Neutrophil (primary cell): ENCODE data around the gene AKT1.
"Not testable (repeated sequence)": the region's sequence is repeated elsewhere in the genome, so short reads cannot be mapped to it uniquely, and the experiment has no call there.

ENCODE experiments used
- H3K27ac ChIP-seq: fragments of 200-600 bp; sonication (generic); 2 replicates; pipeline ENCODE4 v1.5.1; 2016; ENCODE audit warnings: mild to moderate bottlenecking, moderate library complexity
- H3K27me3 ChIP-seq: fragments of 200-600 bp; sonication (generic); 2 replicates; pipeline ENCODE4 v1.6.0; 2016; ENCODE audit warnings: mild to moderate bottlenecking
- H3K36me3 ChIP-seq: fragments of 200-600 bp; sonication (generic); 2 replicates; pipeline ENCODE4 v1.5.1; 2017
- H3K4me1 ChIP-seq, 2 experiments: fragments of 200-600 bp in 1 of 2; sonication (generic) in 1 of 2; 1 replicate in 1 of 2; 2 replicates in 1 of 2; pipeline versions ENCODE4 v1.5.1 to v1.6.1; 2013 to 2016; ENCODE audit warnings: low read depth in 1 of 2, low read length in 1 of 2, mild to moderate bottlenecking in 1 of 2, moderate library complexity in 1 of 2; ENCODE audit not compliant: control insufficient read depth in 1 of 2, insufficient read depth in 1 of 2
- H3K4me3 ChIP-seq, 2 experiments: fragments of 200-600 bp in 1 of 2; sonication (generic) in 1 of 2; 1 replicate in 1 of 2; 2 replicates in 1 of 2; pipeline ENCODE4 v1.5.1; 2013 to 2016; ENCODE audit warnings: low read depth in 1 of 2, low read length in 1 of 2, mild to moderate bottlenecking in 1 of 2, moderate library complexity in 1 of 2
- H3K9me3 ChIP-seq: fragments of 200-600 bp; sonication (generic); 2 replicates; pipeline ENCODE4 v1.5.1; 2016
- CTCF ChIP-seq: fragments of 200-600 bp; sonication (generic); IDR thresholded peaks from 2 replicates; pipeline ENCODE4 v1.5.1; 2016; ENCODE audit warnings: antibody characterized with exemption

AKT1 gene

GRCh38 chr14:104731320-104732294 is 63.9 kb downstream of the AKT1 start:
- Histone ChIP-seq H3K27ac (no peak overlapping the region), H3K27me3 (peaks cover 7% of the 10 kb centered on the region), H3K36me3 (no peaks in the 10 kb centered on the region), H3K4me1 (peaks cover 5 to 7% of the 10 kb centered on the region in 2 experiments), H3K4me3 (no peak overlapping the region), H3K9me3 (no peaks in the 10 kb centered on the region)
- TF ChIP-seq CTCF = no peak

- no peak for TF ChIP-seq CTCF
Measured at GRCh38 chr14:104730487-104730886, 65.1 kb downstream of the AKT1 start.

GRCh38 chr14:104729835-104730181 is 65.7 kb downstream of the AKT1 start:
- Histone ChIP-seq H3K27ac (no peak overlapping the region), H3K9me3 (no peaks in the 10 kb centered on the region), H3K36me3 (no peaks in the 10 kb centered on the region), H3K4me3 (no peak overlapping the region), H3K27me3 (peaks cover 20% of the 10 kb centered on the region), H3K4me1 (peaks cover under 1% of the 10 kb centered on the region in 2 experiments)
- TF ChIP-seq CTCF = no peak

More at GRCh38 chr14:104730487-104730886, 65.1 kb downstream of the AKT1 start:
- no peaks in the 10 kb centered on the region for H3K9me3 ChIP-seq
- H3K27me3 ChIP-seq = peaks cover 13% of the 10 kb centered on the region
- H3K27ac ChIP-seq = no peak overlapping the region
- H3K36me3 ChIP-seq = no peaks in the 10 kb centered on the region
- no peak overlapping the region for H3K4me3 ChIP-seq
- H3K4me1 ChIP-seq = no peaks in the 10 kb centered on the region

GRCh38 chr14:104729176-104729834 is 66.2 kb downstream of the AKT1 start:
- peaks cover 25% of the 10 kb centered on the region for H3K27me3 ChIP-seq
- H3K27ac ChIP-seq, H3K9me3 ChIP-seq, H3K4me1 ChIP-seq, H3K36me3 ChIP-seq, H3K4me3 ChIP-seq: not testable (repeated sequence)

- Histone ChIP-seq H3K27me3 (peaks cover 27% of the 10 kb centered on the region), H3K4me1 (peaks cover 5 to 11% of the 10 kb centered on the region in 2 experiments), H3K9me3 (no peaks in the 10 kb centered on the region), H3K27ac (no peak overlapping the region), H3K4me3 (no peak overlapping the region), H3K36me3 (no peaks in the 10 kb centered on the region)
- TF ChIP-seq CTCF = no peak
Measured at GRCh38 chr14:104728631-104729030, 66.9 kb downstream of the AKT1 start.
